HG02852 (cell line): ENCODE data around the gene ADGRD1.

Experiments used
- ATAC-seq: cut with Tn5 transposase; IDR thresholded peaks from one replicate; pipeline ENCODE4 v1.9.1; 2021; ENCODE audit warnings: mild to moderate bottlenecking, moderate library complexity; ENCODE audit not compliant: unreplicated experiment

Gene ADGRD1

GRCh38 chr12:131085816-131086591, 132.3 kb downstream of the ADGRD1 start:
- ATAC-seq: no peak

GRCh38 chr12:131087302-131087818, 133.7 kb downstream of the ADGRD1 start:
- ATAC-seq: no peak

GRCh38 chr12:131087991-131088700, 134.4 kb downstream of the ADGRD1 start:
- no peak for ATAC-seq

GRCh38 chr12:131088701-131089530, 135.2 kb downstream of the ADGRD1 start:
- ATAC-seq: no peak

GRCh38 chr12:131089531-131090273, 136.0 kb downstream of the ADGRD1 start:
- ATAC-seq: no peak

GRCh38 chr12:131090274-131091210, 136.8 kb downstream of the ADGRD1 start:
- ATAC-seq: no peak

- ATAC-seq: peak; percentile 41
Observed at GRCh38 chr12:131091413-131091975, 137.8 kb downstream of the ADGRD1 start.

GRCh38 chr12:131091976-131092691, 138.4 kb downstream of the ADGRD1 start:
- ATAC-seq: no peak

- ATAC-seq: peak; percentile 66
Observed at GRCh38 chr12:131092901-131093603, 139.3 kb downstream of the ADGRD1 start.

GRCh38 chr12:131093604-131093955, 139.9 kb downstream of the ADGRD1 start:
- ATAC-seq: no peak

- ATAC-seq: no peak
Observed at GRCh38 chr12:131093971-131094830, 140.5 kb downstream of the ADGRD1 start.

- no peak for ATAC-seq
Observed at GRCh38 chr12:131094831-131095805, 141.4 kb downstream of the ADGRD1 start.

- ATAC-seq: no peak
Observed at GRCh38 chr12:131095826-131096680, 142.3 kb downstream of the ADGRD1 start.

- no peak for ATAC-seq
Observed at GRCh38 chr12:131096681-131097181, 143.0 kb downstream of the ADGRD1 start.
